ENCODE results near the gene RBMS1. TPM values are rescaled to one million over a fixed set of nuclear protein-coding genes. Genes with fewer than 3 reads are reported as not detected.
A peak's percentile ranks its signal among the peaks of the same experiment; 100 is the strongest.

The RBMS1 gene
- total and polyA plus RNA-seq, 2 of the 13 experiments (the other 11 are each of a cell fraction or from before 2014, with no cell fraction given): 55.5 to 110 TPM

GRCh38 chr2:160493227-160494028, at the start of gene RBMS1 (continued):
- TF ChIP-seq ZBTB1 (CRISPR knock-in tag; IDR thresholded peaks at IDR 0.05; ENCODE audit: borderline replicate concordance) (no peak), ZNF44 (CRISPR knock-in tag; IDR thresholded peaks at IDR 0.05) (no peak), ZNF33B (CRISPR knock-in tag; IDR thresholded peaks at IDR 0.05) (no peak), RBM39 (IDR thresholded peaks at IDR 0.05; ENCODE audit: low read depth, low read length, poor library complexity, severe bottlenecking) (peak; percentile 23), MEIS1 (CRISPR knock-in tag; IDR thresholded peaks at IDR 0.05; ENCODE audit: borderline replicate concordance) (no peak), ZNF773 (CRISPR knock-in tag; IDR thresholded peaks at IDR 0.05; ENCODE audit: borderline replicate concordance) (no peak), ETV6 (CRISPR knock-in tag; conservative IDR thresholded peaks at IDR 0.05) (no peak; the same call in 1 of the 2 replicates), KDM4B (CRISPR knock-in tag; IDR thresholded peaks at IDR 0.05) (no peak), KLF13 (CRISPR knock-in tag; IDR thresholded peaks at IDR 0.05) (no peak), ZNF891 (CRISPR knock-in tag; IDR thresholded peaks at IDR 0.05) (no peak; the same call in 1 of the 2 replicates), HES4 (CRISPR knock-in tag; IDR thresholded peaks at IDR 0.05; ENCODE audit: borderline replicate concordance) (no peak), GABPB1 (CRISPR knock-in tag; IDR thresholded peaks at IDR 0.05) (peak; percentile 43; the same call in 1 of the 2 replicates), CREB1 (IDR thresholded peaks at IDR 0.05) (no peak), CREB1 (CRISPR knock-in tag; IDR thresholded peaks at IDR 0.05) (no peak), PHF5A (CRISPR knock-in tag; IDR thresholded peaks at IDR 0.05; ENCODE audit: low read depth, unreplicated experiment) (no peak), PAF1 (CRISPR knock-in tag; IDR thresholded peaks at IDR 0.05) (no peak), JARID2 (CRISPR knock-in tag; IDR thresholded peaks at IDR 0.05; ENCODE audit: insufficient replicate concordance) (no peak), FOXA3 (CRISPR knock-in tag; IDR thresholded peaks at IDR 0.05) (no peak), HNRNPLL (IDR thresholded peaks at IDR 0.05; ENCODE audit: low read depth, low read length, poor library complexity, severe bottlenecking) (peak; percentile 82), BHLHE40 (IDR thresholded peaks at IDR 0.05; ENCODE audit: low read length) (no peak), KAT8 (CRISPR knock-in tag; IDR thresholded peaks at IDR 0.05) (0 out of 2 replicates have a peak, but pooled peaks have one; percentile 31), KAT7 (CRISPR knock-in tag; IDR thresholded peaks at IDR 0.05; ENCODE audit: borderline replicate concordance) (no peak)
- TF ChIP-seq, protein P1, sequence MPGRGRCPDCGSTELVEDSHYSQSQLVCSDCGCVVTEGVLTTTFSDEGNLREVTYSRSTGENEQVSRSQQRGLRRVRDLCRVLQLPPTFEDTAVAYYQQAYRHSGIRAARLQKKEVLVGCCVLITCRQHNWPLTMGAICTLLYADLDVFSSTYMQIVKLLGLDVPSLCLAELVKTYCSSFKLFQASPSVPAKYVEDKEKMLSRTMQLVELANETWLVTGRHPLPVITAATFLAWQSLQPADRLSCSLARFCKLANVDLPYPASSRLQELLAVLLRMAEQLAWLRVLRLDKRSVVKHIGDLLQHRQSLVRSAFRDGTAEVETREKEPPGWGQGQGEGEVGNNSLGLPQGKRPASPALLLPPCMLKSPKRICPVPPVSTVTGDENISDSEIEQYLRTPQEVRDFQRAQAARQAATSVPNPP (CRISPR knock-in tag; IDR thresholded peaks at IDR 0.05): no peak
- TF ChIP-seq, protein P2, sequence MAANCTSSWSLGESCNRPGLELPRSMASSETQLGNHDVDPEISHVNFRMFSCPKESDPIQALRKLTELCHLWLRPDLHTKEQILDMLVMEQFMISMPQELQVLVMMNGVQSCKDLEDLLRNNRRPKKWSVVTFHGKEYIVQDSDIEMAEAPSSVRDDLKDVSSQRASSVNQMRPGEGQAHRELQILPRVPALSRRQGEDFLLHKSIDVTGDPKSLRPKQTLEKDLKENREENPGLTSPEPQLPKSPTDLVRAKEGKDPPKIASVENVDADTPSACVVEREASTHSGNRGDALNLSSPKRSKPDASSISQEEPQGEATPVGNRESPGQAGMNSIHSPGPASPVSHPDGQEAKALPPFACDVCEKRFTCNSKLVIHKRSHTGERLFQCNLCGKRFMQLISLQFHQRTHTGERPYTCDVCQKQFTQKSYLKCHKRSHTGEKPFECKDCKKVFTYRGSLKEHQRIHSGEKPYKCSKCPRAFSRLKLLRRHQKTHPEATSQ (CRISPR knock-in tag; IDR thresholded peaks at IDR 0.05; ENCODE audit: borderline replicate concordance): no peak
- TF ChIP-seq, protein P3, sequence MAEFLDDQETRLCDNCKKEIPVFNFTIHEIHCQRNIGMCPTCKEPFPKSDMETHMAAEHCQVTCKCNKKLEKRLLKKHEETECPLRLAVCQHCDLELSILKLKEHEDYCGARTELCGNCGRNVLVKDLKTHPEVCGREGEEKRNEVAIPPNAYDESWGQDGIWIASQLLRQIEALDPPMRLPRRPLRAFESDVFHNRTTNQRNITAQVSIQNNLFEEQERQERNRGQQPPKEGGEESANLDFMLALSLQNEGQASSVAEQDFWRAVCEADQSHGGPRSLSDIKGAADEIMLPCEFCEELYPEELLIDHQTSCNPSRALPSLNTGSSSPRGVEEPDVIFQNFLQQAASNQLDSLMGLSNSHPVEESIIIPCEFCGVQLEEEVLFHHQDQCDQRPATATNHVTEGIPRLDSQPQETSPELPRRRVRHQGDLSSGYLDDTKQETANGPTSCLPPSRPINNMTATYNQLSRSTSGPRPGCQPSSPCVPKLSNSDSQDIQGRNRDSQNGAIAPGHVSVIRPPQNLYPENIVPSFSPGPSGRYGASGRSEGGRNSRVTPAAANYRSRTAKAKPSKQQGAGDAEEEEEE (CRISPR knock-in tag; IDR thresholded peaks at IDR 0.05; ENCODE audit: borderline replicate concordance): no peak

All from HepG2 (cell line).